HEK293T (cell line): ENCODE data around the gene TMPRSS6.

Source experiments
- ARNT ChIP-seq: fragments of 450-650 bp; IDR thresholded peaks from 2 replicates; pipeline ENCODE4 v1.6.1; 2017; ENCODE audit warnings: mild to moderate bottlenecking
- BHLHE40 ChIP-seq: fragments of 450-650 bp; IDR thresholded peaks from 2 replicates; pipeline ENCODE4 v1.6.1; 2016; ENCODE audit warnings: mild to moderate bottlenecking, moderate library complexity, borderline replicate concordance
- CTBP1 ChIP-seq: fragments of 450-650 bp; IDR thresholded peaks from 2 replicates; pipeline ENCODE4 v1.6.1; 2016; ENCODE audit warnings: borderline replicate concordance
- ELF4 ChIP-seq: fragments of 450-650 bp; IDR thresholded peaks from 2 replicates; pipeline ENCODE4 v1.6.1; 2017; ENCODE audit warnings: antibody characterized with exemption
- FOXK2 ChIP-seq: fragments of 450-650 bp; IDR thresholded peaks from 2 replicates; pipeline ENCODE4 v1.6.1; 2016; ENCODE audit warnings: mild to moderate bottlenecking
- FOXM1 ChIP-seq: fragments of 450-650 bp; IDR thresholded peaks from 2 replicates; pipeline ENCODE4 v1.6.1; 2017; ENCODE audit warnings: mild to moderate bottlenecking, borderline replicate concordance
- HDGF ChIP-seq: fragments of 450-650 bp; IDR thresholded peaks from 2 replicates; pipeline ENCODE4 v1.6.1; 2017; ENCODE audit warnings: antibody characterized with exemption, borderline replicate concordance
- L3MBTL2 ChIP-seq: fragments of 450-650 bp; conservative IDR thresholded peaks from 2 replicates; pipeline ENCODE4 v1.6.1; 2016; ENCODE audit warnings: mild to moderate bottlenecking
- NFRKB ChIP-seq: fragments of 450-650 bp; IDR thresholded peaks from 2 replicates; pipeline ENCODE4 v1.6.1; 2016; ENCODE audit warnings: mild to moderate bottlenecking, moderate library complexity
- SP1 ChIP-seq: fragments of 450-650 bp; IDR thresholded peaks from 2 replicates; pipeline ENCODE4 v1.6.1; 2017
- SUZ12 ChIP-seq: fragments of 450-650 bp; IDR thresholded peaks from 2 replicates; pipeline ENCODE4 v1.6.1; 2016; ENCODE audit warnings: mild to moderate bottlenecking
- TARDBP ChIP-seq: fragments of 450-650 bp; IDR thresholded peaks from 2 replicates; pipeline ENCODE4 v1.6.1; 2016
- ZNF384 ChIP-seq: fragments of 450-650 bp; IDR thresholded peaks from 2 replicates; pipeline ENCODE4 v1.6.1; 2016

DNA sequence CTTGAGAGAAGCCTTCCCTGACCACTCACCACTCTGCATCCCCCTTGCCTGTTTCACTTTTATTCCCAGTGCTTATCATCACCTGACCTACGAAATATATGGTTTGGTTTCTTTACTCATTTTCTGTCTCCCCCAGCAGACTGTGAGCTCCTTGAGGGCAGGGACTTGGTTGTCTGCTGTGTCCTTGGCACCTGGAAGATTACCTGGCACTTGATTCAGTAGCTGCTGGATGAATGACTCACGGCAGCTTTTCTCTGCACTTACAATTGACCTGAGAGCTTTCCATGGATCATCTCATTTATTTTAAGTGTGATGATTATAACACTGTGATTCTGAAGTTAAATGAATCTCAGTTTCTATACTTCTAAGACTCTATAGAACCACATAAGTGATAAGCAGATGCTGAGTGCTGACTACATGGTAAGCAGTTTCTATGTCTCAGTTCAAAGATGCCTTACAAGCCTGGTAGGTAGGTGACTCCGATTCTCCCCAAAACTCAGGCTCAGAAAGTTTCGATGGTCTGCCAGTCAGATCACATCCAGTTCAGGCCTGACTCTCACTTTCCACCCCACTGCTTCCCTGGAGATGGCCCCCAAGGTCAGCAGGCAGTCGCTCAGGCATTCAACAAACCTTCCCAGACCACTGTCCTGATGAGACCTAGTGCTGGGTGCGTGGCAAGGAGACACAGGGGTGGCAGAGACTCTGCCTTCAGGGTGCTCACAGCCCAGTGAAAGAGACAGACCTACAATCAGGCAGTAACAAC lies 28.6 kb upstream of the TMPRSS6 start:
- TF ChIP-seq FOXM1 (no peak), SP1 (no peak), ARNT (no peak), HDGF (no peak), ELF4 (no peak), TARDBP (no peak), BHLHE40 (no peak), NFRKB (no peak), FOXK2 (no peak), ZNF384 (no peak), SUZ12 (no peak), CTBP1 (no peak), L3MBTL2 (no peak)
